ENCODE measurements around the gene OR1I1. TPM values are rescaled to one million over a fixed set of nuclear protein-coding genes. Genes with fewer than 3 reads are reported as not detected.
"Not testable (repeated sequence)": the region's sequence is repeated elsewhere in the genome, so short reads cannot be mapped to it uniquely, and the experiment has no call there.

OR1I1 gene
- total RNA-seq, 1 experiment from 2014 or later = not detected

GRCh38 chr19:15097980-15098379 is 16.0 kb downstream of the OR1I1 start:
- ATAC-seq; H3K36me3 Mint-ChIP-seq; DNase-seq (ENCODE audit: low spot score); H3K27me3 Mint-ChIP-seq (ENCODE audit: low read depth); CTCF ChIA-PET; H3K4me3 Mint-ChIP-seq; H3K4me1 Mint-ChIP-seq; POLR2A ChIA-PET; H3K27ac Mint-ChIP-seq; H3K9me3 Mint-ChIP-seq: not testable (repeated sequence)
- peak; percentile 99 for TF ChIP-seq GABPB1 (CRISPR knock-in tag; IDR thresholded peaks at IDR 0.05)

- POLR2A ChIA-PET = interaction anchor here (0.6 kb wide), 1 partner anchor 35 kb away, joined by 4 read pairs; no protein-coding TSS in a partner anchor
- TF ChIP-seq CBFB (CRISPR knock-in tag; IDR thresholded peaks at IDR 0.05; ENCODE audit: low read depth) (no peak), STAT6 (CRISPR knock-in tag; conservative IDR thresholded peaks at IDR 0.05; ENCODE audit: low read depth) (no peak), PRRX2 (CRISPR knock-in tag; IDR thresholded peaks at IDR 0.05) (no peak), ZNF317 (CRISPR knock-in tag; IDR thresholded peaks at IDR 0.05; ENCODE audit: borderline replicate concordance, low read depth) (no peak), GRHL2 (CRISPR knock-in tag; IDR thresholded peaks at IDR 0.05; ENCODE audit: insufficient replicate concordance, severe bottlenecking) (no peak), RELA (CRISPR knock-in tag; IDR thresholded peaks at IDR 0.05; ENCODE audit: borderline replicate concordance) (no peak), SOX15 (CRISPR knock-in tag; IDR thresholded peaks at IDR 0.05) (no peak)
- TF ChIP-seq, protein P1, sequence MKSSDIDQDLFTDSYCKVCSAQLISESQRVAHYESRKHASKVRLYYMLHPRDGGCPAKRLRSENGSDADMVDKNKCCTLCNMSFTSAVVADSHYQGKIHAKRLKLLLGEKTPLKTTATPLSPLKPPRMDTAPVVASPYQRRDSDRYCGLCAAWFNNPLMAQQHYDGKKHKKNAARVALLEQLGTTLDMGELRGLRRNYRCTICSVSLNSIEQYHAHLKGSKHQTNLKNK (CRISPR knock-in tag; IDR thresholded peaks at IDR 0.05) = no peak
- TF ChIP-seq, protein P2, sequence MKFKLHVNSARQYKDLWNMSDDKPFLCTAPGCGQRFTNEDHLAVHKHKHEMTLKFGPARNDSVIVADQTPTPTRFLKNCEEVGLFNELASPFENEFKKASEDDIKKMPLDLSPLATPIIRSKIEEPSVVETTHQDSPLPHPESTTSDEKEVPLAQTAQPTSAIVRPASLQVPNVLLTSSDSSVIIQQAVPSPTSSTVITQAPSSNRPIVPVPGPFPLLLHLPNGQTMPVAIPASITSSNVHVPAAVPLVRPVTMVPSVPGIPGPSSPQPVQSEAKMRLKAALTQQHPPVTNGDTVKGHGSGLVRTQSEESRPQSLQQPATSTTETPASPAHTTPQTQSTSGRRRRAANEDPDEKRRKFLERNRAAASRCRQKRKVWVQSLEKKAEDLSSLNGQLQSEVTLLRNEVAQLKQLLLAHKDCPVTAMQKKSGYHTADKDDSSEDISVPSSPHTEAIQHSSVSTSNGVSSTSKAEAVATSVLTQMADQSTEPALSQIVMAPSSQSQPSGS (CRISPR knock-in tag; IDR thresholded peaks at IDR 0.05; ENCODE audit: borderline replicate concordance, low read depth) = no peak
- DNase-seq (ENCODE audit: low spot score) (no peak), ATAC-seq (no peak)
- Mint-ChIP-seq H3K9me3 (peaks cover 5% of the 10 kb centered on the region; the same call in 1 of the 2 replicates), H3K36me3 (no peaks in the 10 kb centered on the region), H3K27ac (no peak overlapping the region), H3K27me3 (ENCODE audit: low read depth) (no peaks in the 10 kb centered on the region), H3K4me1 (no peaks in the 10 kb centered on the region), H3K4me3 (no peak overlapping the region)
- CTCF ChIA-PET = interaction anchor here (3.8 kb wide), 1 partner anchor 134 kb away, joined by 29 read pairs; the partner anchor contains the start of gene EPHX3
These were observed 16.4 kb downstream of the OR1I1 start for GRCh38 chr19:15098460-15098859.

- POLR2A ChIA-PET = interaction anchor here (0.6 kb wide), 1 partner anchor 35 kb away, joined by 4 read pairs; no protein-coding TSS in a partner anchor
- Mint-ChIP-seq H3K27me3 (ENCODE audit: low read depth) (no peaks in the 10 kb centered on the region), H3K36me3 (no peaks in the 10 kb centered on the region), H3K4me3 (no peak overlapping the region), H3K27ac (no peak overlapping the region), H3K4me1 (no peaks in the 10 kb centered on the region), H3K9me3 (peaks cover 6% of the 10 kb centered on the region; the same call in 1 of the 2 replicates)
- TF ChIP-seq MLX (CRISPR knock-in tag; IDR thresholded peaks at IDR 0.05) (no peak), ZNF512 (CRISPR knock-in tag; IDR thresholded peaks at IDR 0.05; ENCODE audit: borderline replicate concordance) (peak; percentile 86; the same call in 1 of the 2 replicates)
- TF ChIP-seq, protein P2 (CRISPR knock-in tag; IDR thresholded peaks at IDR 0.05; ENCODE audit: borderline replicate concordance, low read depth) = no peak
- ATAC-seq (no peak), DNase-seq (ENCODE audit: low spot score) (no peak)
- CTCF ChIA-PET = interaction anchor here (0.7 to 3.9 kb wide), 7 partner anchors 15 to 153 kb away, joined by 3 to 103 read pairs (median 3); partner anchors contain the start of gene EPHX3
These were observed 17.1 kb downstream of the OR1I1 start for GRCh38 chr19:15099017-15099582.
